ENCODE measurements around the gene SLC66A2.

SLC66A2 gene

DNA sequence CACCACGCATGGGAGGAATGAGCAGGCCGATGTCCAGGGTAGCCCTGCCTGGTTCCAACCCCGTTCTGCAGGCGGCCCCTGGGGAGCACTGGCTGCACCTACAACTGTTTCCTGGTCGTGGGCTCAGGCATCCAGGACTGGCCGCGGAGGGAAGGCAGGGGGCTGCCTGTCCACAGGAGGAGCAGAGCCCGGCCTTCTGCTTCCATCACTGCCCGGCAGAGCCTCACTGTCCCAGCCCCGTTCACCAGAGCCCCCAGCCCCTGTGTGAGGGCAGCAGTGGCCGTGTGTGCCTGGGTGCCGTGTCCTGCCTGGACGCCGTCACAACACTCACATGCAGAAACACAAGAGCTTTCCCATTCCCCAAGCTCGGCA is 97.5 kb downstream of the SLC66A2 start:
- no peak for DNase-seq (ENCODE audit: low read depth)
- TF ChIP-seq, protein P1, sequence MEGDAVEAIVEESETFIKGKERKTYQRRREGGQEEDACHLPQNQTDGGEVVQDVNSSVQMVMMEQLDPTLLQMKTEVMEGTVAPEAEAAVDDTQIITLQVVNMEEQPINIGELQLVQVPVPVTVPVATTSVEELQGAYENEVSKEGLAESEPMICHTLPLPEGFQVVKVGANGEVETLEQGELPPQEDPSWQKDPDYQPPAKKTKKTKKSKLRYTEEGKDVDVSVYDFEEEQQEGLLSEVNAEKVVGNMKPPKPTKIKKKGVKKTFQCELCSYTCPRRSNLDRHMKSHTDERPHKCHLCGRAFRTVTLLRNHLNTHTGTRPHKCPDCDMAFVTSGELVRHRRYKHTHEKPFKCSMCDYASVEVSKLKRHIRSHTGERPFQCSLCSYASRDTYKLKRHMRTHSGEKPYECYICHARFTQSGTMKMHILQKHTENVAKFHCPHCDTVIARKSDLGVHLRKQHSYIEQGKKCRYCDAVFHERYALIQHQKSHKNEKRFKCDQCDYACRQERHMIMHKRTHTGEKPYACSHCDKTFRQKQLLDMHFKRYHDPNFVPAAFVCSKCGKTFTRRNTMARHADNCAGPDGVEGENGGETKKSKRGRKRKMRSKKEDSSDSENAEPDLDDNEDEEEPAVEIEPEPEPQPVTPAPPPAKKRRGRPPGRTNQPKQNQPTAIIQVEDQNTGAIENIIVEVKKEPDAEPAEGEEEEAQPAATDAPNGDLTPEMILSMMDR (conservative IDR thresholded peaks at IDR 0.05; ENCODE audit: low read depth, low read length): no peak
- no peak overlapping the region for H3K4me3 ChIP-seq (ENCODE audit: low read depth, low read length)

DNA sequence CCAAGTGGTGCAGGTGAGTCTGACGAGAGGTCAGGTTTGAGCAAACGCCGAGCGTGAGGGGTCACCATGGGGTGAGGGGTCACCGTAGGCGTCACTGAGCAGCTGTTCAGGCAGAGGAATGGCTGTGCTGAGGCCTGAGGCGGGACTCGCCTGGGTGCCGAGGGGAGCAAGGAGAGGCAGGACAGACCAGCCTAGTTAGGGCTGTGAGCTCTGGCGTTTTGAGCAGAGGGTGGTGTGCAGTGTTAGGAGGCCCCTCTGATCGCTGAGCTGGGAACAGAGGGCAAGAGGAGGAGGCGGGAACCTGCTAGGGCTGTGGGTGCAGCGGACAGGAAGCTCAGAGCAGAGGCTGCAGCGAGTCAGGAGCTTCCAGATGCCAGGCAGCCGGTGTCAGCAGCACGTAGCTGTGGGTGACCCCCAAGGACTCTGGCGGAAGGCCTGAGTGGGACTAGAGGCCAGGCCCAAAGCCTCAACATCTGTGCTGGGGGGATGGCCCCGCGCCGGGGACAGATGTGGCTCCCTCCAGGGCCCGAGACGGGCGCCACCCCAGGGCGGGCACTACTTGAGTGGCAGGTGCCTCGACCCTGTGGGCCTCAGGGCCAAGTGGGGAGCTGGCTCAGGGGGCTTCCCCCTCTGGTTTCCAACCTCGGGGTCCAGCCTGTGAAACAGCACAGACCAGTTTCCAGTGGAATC is 98.0 kb downstream of the SLC66A2 start:
- no peak overlapping the region for H3K4me3 ChIP-seq (ENCODE audit: low read depth, low read length)
- TF ChIP-seq, protein P1 (conservative IDR thresholded peaks at IDR 0.05; ENCODE audit: low read depth, low read length): no peak
- DNase-seq (ENCODE audit: low read depth): no peak

DNA sequence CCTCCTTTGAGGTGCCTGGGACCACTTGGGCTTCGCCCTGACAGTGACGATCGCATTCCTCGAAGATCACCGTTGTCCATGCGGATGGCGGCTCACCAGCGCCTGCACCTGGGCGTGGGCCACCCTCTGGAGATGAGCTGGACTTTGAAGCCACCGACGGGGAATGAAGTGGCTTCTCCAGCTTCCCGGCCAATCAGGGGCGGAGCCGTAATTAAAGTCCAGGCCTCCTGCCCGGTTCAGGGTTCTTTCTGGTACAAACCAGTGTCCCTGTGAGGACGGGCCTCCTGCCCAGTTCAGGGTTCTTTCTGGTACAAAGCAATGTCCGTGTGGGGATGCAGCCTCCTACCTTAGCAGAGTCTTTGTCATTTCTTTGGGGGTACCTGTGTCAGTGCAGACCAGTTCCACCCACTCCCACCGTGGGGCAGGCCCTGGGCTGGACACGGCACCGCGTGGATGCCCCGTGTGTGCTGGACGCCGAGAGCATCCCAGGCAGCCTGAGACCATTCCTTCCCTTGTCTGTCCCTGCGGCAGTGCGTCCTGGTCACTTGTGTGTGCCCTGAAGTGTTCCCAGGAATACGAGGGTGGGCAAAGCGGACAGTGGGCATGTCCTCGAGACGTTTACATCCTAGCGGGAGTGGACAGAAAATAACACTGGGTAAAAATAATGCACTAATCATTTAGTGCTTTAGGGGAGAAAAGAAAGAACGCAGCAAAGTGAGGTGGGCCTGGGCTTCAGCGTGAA is 98.7 kb downstream of the SLC66A2 start:
- no peak overlapping the region for H3K4me3 ChIP-seq (ENCODE audit: low read depth, low read length)
- TF ChIP-seq, protein P1 (conservative IDR thresholded peaks at IDR 0.05; ENCODE audit: low read depth, low read length): no peak
- DNase-seq (ENCODE audit: low read depth): no peak

All from choroid plexus epithelial cell (primary cell).